GM06990 (cell line): ENCODE results near the gene LYRM4.
A peak's percentile ranks its signal among the peaks of the same experiment; 100 is the strongest.

Experiments used
- DNase-seq: peaks from one replicate; pipeline ENCODE4 v3.0.0-alpha.2; 2011; ENCODE audit not compliant: insufficient read length; ENCODE audit errors: extremely low read depth
- H3K27me3 ChIP-seq: replicated peaks from 2 replicates; pipeline ENCODE4 v1.6.0; 2011; ENCODE audit warnings: low read length; ENCODE audit not compliant: control insufficient read depth, insufficient read depth
- H3K36me3 ChIP-seq: 2 replicates; pipeline ENCODE4 v1.5.1; 2011; ENCODE audit warnings: low read length; ENCODE audit not compliant: control insufficient read depth, insufficient read depth
- H3K4me3 ChIP-seq: replicated peaks from 2 replicates; pipeline ENCODE4 v1.5.1; 2011; ENCODE audit warnings: low read depth, mild to moderate bottlenecking, control low read depth, low read length
- CTCF ChIP-seq: IDR thresholded peaks from 2 replicates; pipeline ENCODE4 v1.5.1; 2011; ENCODE audit warnings: low read length, control low read depth, mild to moderate bottlenecking, inconsistent platforms; ENCODE audit not compliant: insufficient read depth, poor library complexity, severe bottlenecking

Gene LYRM4

GRCh38 chr6:5278565-5279120 is 17.9 kb upstream of the LYRM4 start:
- Histone ChIP-seq H3K4me3 (no peak overlapping the region), H3K27me3 (no peaks in the 10 kb centered on the region), H3K36me3 (no peaks in the 10 kb centered on the region)
- no peak for TF ChIP-seq CTCF
- DNase-seq = no peak

- H3K36me3 ChIP-seq = no peaks in the 10 kb centered on the region
- DNase-seq = peak; percentile 55
- H3K27me3 ChIP-seq = no peaks in the 10 kb centered on the region
- H3K4me3 ChIP-seq = no peak overlapping the region
- TF ChIP-seq CTCF = no peak
Observed at GRCh38 chr6:5278047-5278446, 17.3 kb upstream of the LYRM4 start.

GRCh38 chr6:5277589-5277988 is 16.8 kb upstream of the LYRM4 start:
- TF ChIP-seq CTCF = no peak

GRCh38 chr6:5276581-5276980 is 15.8 kb upstream of the LYRM4 start:
- no peak for TF ChIP-seq CTCF
- no peaks in the 10 kb centered on the region for H3K27me3 ChIP-seq

More at GRCh38 chr6:5277589-5277988, 16.8 kb upstream of the LYRM4 start:
- Histone ChIP-seq H3K27me3 (no peaks in the 10 kb centered on the region), H3K36me3 (no peaks in the 10 kb centered on the region), H3K4me3 (no peak overlapping the region)
- no peak for DNase-seq

GRCh38 chr6:5275497-5275896 is 14.7 kb upstream of the LYRM4 start:
- DNase-seq = no peak
- H3K36me3 ChIP-seq = no peaks in the 10 kb centered on the region
- no peaks in the 10 kb centered on the region for H3K27me3 ChIP-seq
- H3K4me3 ChIP-seq = no peak overlapping the region
- no peak for TF ChIP-seq CTCF

More at GRCh38 chr6:5276581-5276980, 15.8 kb upstream of the LYRM4 start:
- no peak for DNase-seq
- H3K36me3 ChIP-seq = no peaks in the 10 kb centered on the region
- H3K4me3 ChIP-seq = no peak overlapping the region

GRCh38 chr6:5274231-5274630 is 13.5 kb upstream of the LYRM4 start:
- H3K36me3 ChIP-seq = no peaks in the 10 kb centered on the region
- H3K27me3 ChIP-seq = no peaks in the 10 kb centered on the region
- TF ChIP-seq CTCF = no peak
- DNase-seq = no peak
- H3K4me3 ChIP-seq = no peak overlapping the region
